ENCODE data around the gene OR8G1. TPM values are rescaled to one million over a fixed set of nuclear protein-coding genes. Genes with fewer than 3 reads are reported as not detected.
"Not testable (repeated sequence)": the region's sequence is repeated elsewhere in the genome, so short reads cannot be mapped to it uniquely, and the experiment has no call there.

The OR8G1 gene
- total and polyA plus RNA-seq, 4 donors = not detected

DNA sequence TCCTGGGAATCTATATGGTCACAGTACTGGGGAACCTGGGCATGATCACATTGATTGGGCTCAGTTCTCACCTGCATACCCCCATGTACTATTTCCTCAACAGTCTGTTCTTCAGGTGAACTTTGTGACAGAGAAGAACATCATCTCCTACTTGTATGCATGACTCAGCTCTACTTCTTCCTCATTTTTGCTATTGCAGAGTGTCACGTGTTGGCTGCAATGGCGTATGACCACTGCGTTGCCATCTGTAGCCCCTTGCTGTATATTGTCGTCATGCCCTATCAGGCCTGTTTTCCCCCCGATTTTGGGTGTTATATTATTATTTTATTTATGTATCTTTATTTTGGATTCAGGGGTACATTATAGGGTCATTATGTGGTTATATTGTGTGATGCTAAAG, 2.4 kb upstream of the OR8G1 start:
- Histone ChIP-seq H3K27me3 (ENCODE audit: control insufficient read depth in 4 of 4, insufficient read depth in 4 of 4, low read length in 3 of 4) (no peaks in the 10 kb centered on the region), H3K27ac (ENCODE audit: low read depth in 1 of 2, low read length in 2 of 2) (no peak overlapping the region), H3K9me3 (ENCODE audit: control insufficient read depth in 4 of 4, low read length in 3 of 4) (no peaks in the 10 kb centered on the region), H3K9ac (ENCODE audit: low read depth in 1 of 2, low read length in 2 of 2) (no peak overlapping the region), H3K4me1 (ENCODE audit: control insufficient read depth in 4 of 4, insufficient read depth in 4 of 4, low read length in 3 of 4) (no peaks in the 10 kb centered on the region), H3K36me3 (ENCODE audit: control insufficient read depth in 4 of 4, insufficient read depth in 3 of 4, low read depth in 1 of 4, low read length in 3 of 4) (no peaks in the 10 kb centered on the region), H3K4me3 (ENCODE audit: low read depth in 1 of 3, low read length in 3 of 3) (no peak overlapping the region)
- 55% methylated on average over 5 of the region's 5 CpGs for WGBS
- DNase-seq (ENCODE audit: low spot score) = no peak
- TF ChIP-seq, protein P1, sequence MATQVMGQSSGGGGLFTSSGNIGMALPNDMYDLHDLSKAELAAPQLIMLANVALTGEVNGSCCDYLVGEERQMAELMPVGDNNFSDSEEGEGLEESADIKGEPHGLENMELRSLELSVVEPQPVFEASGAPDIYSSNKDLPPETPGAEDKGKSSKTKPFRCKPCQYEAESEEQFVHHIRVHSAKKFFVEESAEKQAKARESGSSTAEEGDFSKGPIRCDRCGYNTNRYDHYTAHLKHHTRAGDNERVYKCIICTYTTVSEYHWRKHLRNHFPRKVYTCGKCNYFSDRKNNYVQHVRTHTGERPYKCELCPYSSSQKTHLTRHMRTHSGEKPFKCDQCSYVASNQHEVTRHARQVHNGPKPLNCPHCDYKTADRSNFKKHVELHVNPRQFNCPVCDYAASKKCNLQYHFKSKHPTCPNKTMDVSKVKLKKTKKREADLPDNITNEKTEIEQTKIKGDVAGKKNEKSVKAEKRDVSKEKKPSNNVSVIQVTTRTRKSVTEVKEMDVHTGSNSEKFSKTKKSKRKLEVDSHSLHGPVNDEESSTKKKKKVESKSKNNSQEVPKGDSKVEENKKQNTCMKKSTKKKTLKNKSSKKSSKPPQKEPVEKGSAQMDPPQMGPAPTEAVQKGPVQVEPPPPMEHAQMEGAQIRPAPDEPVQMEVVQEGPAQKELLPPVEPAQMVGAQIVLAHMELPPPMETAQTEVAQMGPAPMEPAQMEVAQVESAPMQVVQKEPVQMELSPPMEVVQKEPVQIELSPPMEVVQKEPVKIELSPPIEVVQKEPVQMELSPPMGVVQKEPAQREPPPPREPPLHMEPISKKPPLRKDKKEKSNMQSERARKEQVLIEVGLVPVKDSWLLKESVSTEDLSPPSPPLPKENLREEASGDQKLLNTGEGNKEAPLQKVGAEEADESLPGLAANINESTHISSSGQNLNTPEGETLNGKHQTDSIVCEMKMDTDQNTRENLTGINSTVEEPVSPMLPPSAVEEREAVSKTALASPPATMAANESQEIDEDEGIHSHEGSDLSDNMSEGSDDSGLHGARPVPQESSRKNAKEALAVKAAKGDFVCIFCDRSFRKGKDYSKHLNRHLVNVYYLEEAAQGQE (IDR thresholded peaks at IDR 0.05) = no peak
- no peak for TF ChIP-seq FOXA1 (IDR thresholded peaks at IDR 0.05)
- TF ChIP-seq HNF4G (IDR thresholded peaks at IDR 0.05) = no peak
- TF ChIP-seq, protein P2, sequence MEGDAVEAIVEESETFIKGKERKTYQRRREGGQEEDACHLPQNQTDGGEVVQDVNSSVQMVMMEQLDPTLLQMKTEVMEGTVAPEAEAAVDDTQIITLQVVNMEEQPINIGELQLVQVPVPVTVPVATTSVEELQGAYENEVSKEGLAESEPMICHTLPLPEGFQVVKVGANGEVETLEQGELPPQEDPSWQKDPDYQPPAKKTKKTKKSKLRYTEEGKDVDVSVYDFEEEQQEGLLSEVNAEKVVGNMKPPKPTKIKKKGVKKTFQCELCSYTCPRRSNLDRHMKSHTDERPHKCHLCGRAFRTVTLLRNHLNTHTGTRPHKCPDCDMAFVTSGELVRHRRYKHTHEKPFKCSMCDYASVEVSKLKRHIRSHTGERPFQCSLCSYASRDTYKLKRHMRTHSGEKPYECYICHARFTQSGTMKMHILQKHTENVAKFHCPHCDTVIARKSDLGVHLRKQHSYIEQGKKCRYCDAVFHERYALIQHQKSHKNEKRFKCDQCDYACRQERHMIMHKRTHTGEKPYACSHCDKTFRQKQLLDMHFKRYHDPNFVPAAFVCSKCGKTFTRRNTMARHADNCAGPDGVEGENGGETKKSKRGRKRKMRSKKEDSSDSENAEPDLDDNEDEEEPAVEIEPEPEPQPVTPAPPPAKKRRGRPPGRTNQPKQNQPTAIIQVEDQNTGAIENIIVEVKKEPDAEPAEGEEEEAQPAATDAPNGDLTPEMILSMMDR (IDR thresholded peaks at IDR 0.05; ENCODE audit: low read depth, low read length, missing input control) = no peak

GRCh38 chr11:124249869-124250268, 9.0 kb downstream of the OR8G1 start:
- H3K27ac ChIP-seq (ENCODE audit: low read depth in 1 of 2, low read length in 2 of 2); H3K36me3 ChIP-seq (ENCODE audit: control insufficient read depth in 4 of 4, insufficient read depth in 3 of 4, low read depth in 1 of 4, low read length in 3 of 4); H3K4me3 ChIP-seq (ENCODE audit: low read depth in 1 of 3, low read length in 3 of 3); H3K9me3 ChIP-seq (ENCODE audit: control insufficient read depth in 4 of 4, low read length in 3 of 4); H3K27me3 ChIP-seq (ENCODE audit: control insufficient read depth in 4 of 4, insufficient read depth in 4 of 4, low read length in 3 of 4); DNase-seq (ENCODE audit: low spot score); H3K9ac ChIP-seq (ENCODE audit: low read depth in 1 of 2, low read length in 2 of 2); H3K4me1 ChIP-seq (ENCODE audit: control insufficient read depth in 4 of 4, insufficient read depth in 4 of 4, low read length in 3 of 4): not testable (repeated sequence)
- WGBS = 55% methylated on average over 3 of the region's 3 CpGs

DNA sequence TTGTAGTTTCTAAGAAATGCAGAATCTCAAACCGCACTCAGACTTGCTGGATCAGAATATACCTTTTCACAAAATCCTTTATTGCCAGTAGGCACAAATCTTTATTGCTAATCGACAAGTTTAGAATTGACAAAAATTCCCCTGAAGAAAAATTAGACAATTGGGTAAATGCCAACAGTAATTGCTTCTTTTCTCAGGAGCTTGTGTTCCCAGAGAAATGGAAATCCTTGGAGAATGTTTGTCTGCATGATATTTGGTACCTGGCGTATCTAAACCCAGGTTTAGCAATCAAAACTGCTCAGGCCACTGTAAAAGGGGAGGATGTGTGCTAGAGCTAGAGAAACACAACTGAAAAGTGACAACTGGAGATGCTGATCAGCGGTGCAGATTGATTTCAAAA, 15.2 kb downstream of the OR8G1 start, which contains the start of gene OR8G5:
TSS of gene OR8G5 (plus strand) at position 301 of the 400 bp plus-strand sequence. CDS start 8,556 bp downstream, outside the sequence.
- Histone ChIP-seq H3K9me3 (ENCODE audit: control insufficient read depth in 4 of 4, low read length in 3 of 4) (no peaks in the 10 kb centered on the region), H3K27me3 (ENCODE audit: control insufficient read depth in 4 of 4, insufficient read depth in 4 of 4, low read length in 3 of 4) (peaks cover 0 to 11% (median 1%) of the 10 kb centered on the region in 4 donors), H3K9ac (ENCODE audit: low read depth in 1 of 2, low read length in 2 of 2) (no peak within 1 kb of the TSS), H3K36me3 (ENCODE audit: control insufficient read depth in 4 of 4, insufficient read depth in 3 of 4, low read depth in 1 of 4, low read length in 3 of 4) (no peaks in the 10 kb centered on the region), H3K4me1 (ENCODE audit: control insufficient read depth in 4 of 4, insufficient read depth in 4 of 4, low read length in 3 of 4) (no peaks in the 10 kb centered on the region), H3K4me3 (ENCODE audit: low read depth in 1 of 3, low read length in 3 of 3) (no peak within 1 kb of the TSS), H3K27ac (ENCODE audit: low read depth in 1 of 2, low read length in 2 of 2) (no peak within 1 kb of the TSS)
- WGBS = 69% methylated on average over 4 of the region's 4 CpGs
- no peak for DNase-seq (ENCODE audit: low spot score)
- TF ChIP-seq, protein P1 (IDR thresholded peaks at IDR 0.05) = no peak
- TF ChIP-seq EGR1 (IDR thresholded peaks at IDR 0.05; ENCODE audit: low read depth in 2 of 2) = no peak
- no peak for TF ChIP-seq RXRA (IDR thresholded peaks at IDR 0.05)
- no peak for TF ChIP-seq RAD21 (IDR thresholded peaks at IDR 0.05)
- TF ChIP-seq, protein P2 (IDR thresholded peaks at IDR 0.05; ENCODE audit: low read depth, low read length, missing input control) = no peak
- TF ChIP-seq JUND (IDR thresholded peaks at IDR 0.05) = no peak
- TF ChIP-seq NR2F2 (IDR thresholded peaks at IDR 0.05) = no peak
- no peak for TF ChIP-seq YY1 (IDR thresholded peaks at IDR 0.05)
- TF ChIP-seq ZBTB33 (IDR thresholded peaks at IDR 0.05) = no peak
- TF ChIP-seq FOXA2 (IDR thresholded peaks at IDR 0.05) = no peak
- no peak for TF ChIP-seq ATF3 (IDR thresholded peaks at IDR 0.05)
- no peak for TF ChIP-seq HNF4A (conservative IDR thresholded peaks at IDR 0.05)
- TF ChIP-seq FOXA1 (IDR thresholded peaks at IDR 0.05) = no peak
- TF ChIP-seq TAF1 (conservative IDR thresholded peaks at IDR 0.05) = no peak

Data from liver (tissue), 9 donors.